Limb (tissue), 2 donors: ENCODE data around the gene PLCB1.

ENCODE experiments used
- DNase-seq, 2 donors: peaks; one replicate each; pipeline ENCODE4 v3.0.0-alpha.2; 2016; ENCODE audit errors: extremely low spot score in 2 of 2

Gene PLCB1

GRCh38 chr20:8711501-8711900 lies 579.4 kb downstream of the PLCB1 start:
- no peak for DNase-seq

- no peak for DNase-seq
Measured at GRCh38 chr20:8714206-8714605, 582.1 kb downstream of the PLCB1 start.

- DNase-seq: peak; percentile 10 to 48
Measured at GRCh38 chr20:8718279-8718678, 586.2 kb downstream of the PLCB1 start.

- no peak for DNase-seq
Measured at GRCh38 chr20:8720089-8720488, 588.0 kb downstream of the PLCB1 start.

- peak; percentile 49 to 70 for DNase-seq
Measured at GRCh38 chr20:8721098-8721497, 589.0 kb downstream of the PLCB1 start.

- peak; percentile 47 to 58 for DNase-seq
Measured at GRCh38 chr20:8722277-8722928, 590.3 kb downstream of the PLCB1 start.

- DNase-seq: no peak
Measured at GRCh38 chr20:8723296-8723695, 591.2 kb downstream of the PLCB1 start.

GRCh38 chr20:8724884-8725283 lies 592.8 kb downstream of the PLCB1 start:
- no peak for DNase-seq

GRCh38 chr20:8726460-8726859 lies 594.4 kb downstream of the PLCB1 start:
- DNase-seq: no peak

GRCh38 chr20:8735014-8735413 lies 602.9 kb downstream of the PLCB1 start:
- DNase-seq: no peak

- no peak for DNase-seq
Measured at GRCh38 chr20:8735674-8736073, 603.6 kb downstream of the PLCB1 start.

GRCh38 chr20:8740265-8740664 lies 608.2 kb downstream of the PLCB1 start:
- no peak for DNase-seq

GRCh38 chr20:8744228-8744844 lies 612.3 kb downstream of the PLCB1 start:
- DNase-seq: no peak

- DNase-seq: no peak
Measured at GRCh38 chr20:8749101-8749500, 617.0 kb downstream of the PLCB1 start.

- no peak for DNase-seq
Measured at GRCh38 chr20:8749986-8750385, 617.9 kb downstream of the PLCB1 start.

GRCh38 chr20:8755340-8756118 lies 623.5 kb downstream of the PLCB1 start:
- DNase-seq: no peak

- DNase-seq: no peak
Measured at GRCh38 chr20:8756410-8756809, 624.3 kb downstream of the PLCB1 start.

GRCh38 chr20:8757146-8757545 lies 625.1 kb downstream of the PLCB1 start:
- DNase-seq: no peak

- DNase-seq: peak; percentile 53 to 66
Measured at GRCh38 chr20:8764344-8764962, 632.4 kb downstream of the PLCB1 start.

- DNase-seq: no peak
Measured at GRCh38 chr20:8766868-8767390, 634.9 kb downstream of the PLCB1 start.

GRCh38 chr20:8774412-8774811 lies 642.3 kb downstream of the PLCB1 start:
- DNase-seq: no peak

- DNase-seq: no peak
Measured at GRCh38 chr20:8777911-8778310, 645.8 kb downstream of the PLCB1 start.
